ENCODE measurements around the gene PCNA.

DNA sequence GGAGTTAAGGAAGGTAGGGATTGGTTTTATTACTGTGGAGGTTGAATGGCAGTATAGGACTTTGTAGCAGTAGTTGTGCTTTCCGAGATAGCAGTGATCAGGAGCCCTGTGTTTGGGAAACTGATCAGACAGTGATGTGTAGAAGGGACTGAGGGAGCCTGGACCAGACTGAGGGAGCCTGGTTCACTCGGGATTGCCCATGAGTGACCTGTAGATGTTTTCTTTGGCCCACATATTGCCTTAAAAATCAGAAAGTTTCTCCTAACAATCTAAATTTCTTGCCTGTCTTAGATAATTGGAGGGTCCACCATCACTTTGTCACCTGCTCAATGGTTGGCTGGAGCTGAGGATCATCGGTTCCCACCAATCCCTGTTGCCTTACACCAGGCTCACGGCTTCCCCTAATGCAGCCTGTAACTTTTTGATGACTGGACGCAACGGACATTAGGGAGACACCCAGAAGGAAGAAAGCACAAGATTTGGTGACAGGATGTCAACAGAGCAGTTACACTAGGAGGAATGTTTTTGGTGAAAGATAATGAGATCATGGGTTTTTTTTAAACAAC lies 8.2 kb upstream of the PCNA start:
- TF ChIP-seq CTCF (IDR thresholded peaks at IDR 0.05), result no peak
- no peak for TF ChIP-seq POLR2A (IDR thresholded peaks at IDR 0.05; ENCODE audit: low read depth)
- TF ChIP-seq EP300 (IDR thresholded peaks at IDR 0.05), result no peak

Data from esophagus muscularis mucosa (tissue), 4 donors.